COR-L47 (cell line): ENCODE data around the gene SLC66A3.
A peak's percentile ranks its signal among the peaks of the same experiment; 100 is the strongest.

Experiments used
- DNase-seq: peaks from one replicate; lab custom pipeline; 2025; lab: John Stamatoyannopoulos, UW

The SLC66A3 gene

DNA sequence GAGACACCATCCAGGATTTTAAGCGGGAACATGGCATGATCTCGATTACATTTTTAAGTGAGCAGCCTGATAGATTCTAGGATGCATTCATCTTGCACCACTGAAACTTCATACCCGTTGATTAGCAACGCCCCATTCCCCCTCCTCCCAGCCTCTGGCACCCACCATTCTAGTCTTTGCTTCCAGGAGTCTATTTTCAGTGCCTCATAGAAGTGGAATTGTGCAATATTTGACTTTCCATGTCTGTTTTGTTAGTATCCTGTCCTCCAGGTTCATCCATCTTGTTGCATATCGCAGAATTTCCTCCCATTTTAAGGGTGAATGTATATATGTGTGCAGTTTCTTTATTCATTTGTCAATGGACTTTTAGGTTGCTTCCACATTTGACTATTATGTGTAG is 20.9 kb upstream of the SLC66A3 start:
- DNase-seq: no peak

DNA sequence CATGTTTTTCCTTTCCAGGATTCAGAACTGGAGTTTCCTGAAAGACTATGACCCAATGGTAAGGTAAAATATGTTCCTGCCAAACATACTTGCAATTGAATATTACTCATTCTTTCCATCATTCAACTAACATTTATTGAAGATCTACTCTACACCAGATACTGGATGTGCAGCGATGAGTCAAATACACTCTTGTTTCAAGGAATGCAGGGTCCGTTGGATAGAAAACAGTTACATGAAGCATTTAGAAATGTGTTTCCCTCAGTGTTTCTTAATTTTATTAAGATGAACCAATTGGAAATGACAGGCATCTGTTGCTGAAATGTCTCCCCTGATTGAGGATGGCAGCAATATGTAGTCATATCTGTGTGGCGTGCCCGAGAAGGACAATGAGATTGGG is 14.8 kb upstream of the SLC66A3 start:
- no peak for DNase-seq

DNA sequence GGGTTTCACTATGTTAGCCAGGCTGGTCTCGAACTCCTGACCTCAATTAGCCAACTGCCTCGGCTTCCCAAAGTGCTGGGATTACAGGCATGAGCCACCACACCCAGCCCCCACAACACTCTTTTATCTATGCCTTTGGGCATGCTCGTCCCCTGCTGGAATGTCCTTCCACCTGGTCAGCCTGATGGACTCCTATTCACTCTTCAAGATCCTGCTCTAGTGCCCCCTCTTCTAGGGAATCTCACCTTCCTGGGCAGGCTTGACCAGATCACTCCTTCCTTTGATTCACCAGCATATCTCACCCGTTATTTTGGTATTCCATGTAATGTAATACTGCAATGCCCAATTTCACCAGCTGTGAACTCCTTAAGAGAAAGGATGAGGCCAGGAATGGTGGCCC is 13.9 kb upstream of the SLC66A3 start:
- no peak for DNase-seq

DNA sequence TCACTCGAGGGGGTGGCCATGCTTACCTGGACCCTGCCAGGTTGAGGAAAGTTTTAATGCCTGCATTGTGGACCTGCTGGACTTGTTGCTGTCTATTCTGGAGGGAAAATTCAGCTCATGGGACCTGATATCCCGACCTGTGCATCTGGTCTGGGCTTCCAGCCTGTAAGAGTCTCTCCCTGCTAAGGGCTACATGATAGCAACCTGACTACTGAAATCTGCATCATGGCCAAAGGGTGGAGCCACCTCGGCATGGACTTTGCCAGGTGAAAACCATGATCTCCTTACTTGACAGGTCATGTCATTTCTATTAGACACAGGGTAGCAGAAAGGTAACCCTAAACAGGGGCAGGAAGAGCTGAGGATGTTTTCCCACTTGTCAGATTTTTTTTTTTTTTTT is 12.9 kb upstream of the SLC66A3 start:
- DNase-seq: no peak

DNA sequence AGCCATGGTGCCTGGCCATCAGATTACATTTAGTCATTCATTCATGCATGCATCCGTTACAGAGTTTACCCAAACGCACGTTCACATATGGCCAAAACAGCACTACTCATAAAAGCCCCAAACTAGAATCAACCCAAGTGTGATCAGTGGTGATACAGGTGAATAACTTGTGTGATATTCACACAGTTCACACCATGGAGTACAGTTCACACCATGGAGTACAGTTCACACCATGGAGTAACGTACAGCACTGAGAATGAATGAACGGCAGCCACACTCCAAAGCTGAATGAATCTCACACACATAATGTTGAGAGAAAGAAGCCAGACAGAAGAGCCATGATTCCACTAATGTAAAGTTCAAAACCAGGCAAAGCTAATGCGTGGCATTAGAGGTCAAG is 12.3 kb upstream of the SLC66A3 start:
- DNase-seq: no peak

DNA sequence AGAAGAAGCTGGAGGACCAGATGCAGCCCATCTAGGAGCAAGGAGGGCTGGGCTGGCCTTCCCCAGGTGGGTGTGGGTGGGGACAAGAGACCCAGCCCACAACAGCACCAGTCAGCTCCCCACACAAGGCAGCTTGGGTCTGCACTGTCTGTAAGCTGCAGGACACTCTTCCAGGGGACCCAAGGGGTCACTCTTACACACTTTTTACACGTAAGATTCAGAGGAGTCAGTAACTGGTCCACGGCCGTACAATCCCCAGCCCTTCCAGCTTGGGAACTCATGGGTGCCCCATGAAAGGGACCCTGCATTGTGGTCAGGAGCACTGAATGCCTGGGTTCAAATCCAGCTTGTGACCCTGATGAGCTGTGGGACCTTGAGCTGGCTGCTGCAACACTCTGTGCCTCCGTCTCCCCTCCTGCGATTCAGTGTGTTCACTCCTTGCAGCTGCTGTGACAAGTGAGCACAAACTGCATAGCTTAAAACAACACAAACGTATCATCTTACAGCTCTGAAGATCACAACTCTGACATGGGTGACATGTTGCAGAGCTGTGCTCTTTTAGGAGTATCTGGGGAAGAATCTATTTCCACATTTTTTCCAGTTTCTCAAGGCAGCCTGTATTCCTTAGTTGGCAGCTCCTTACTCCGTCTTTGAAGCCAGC is 11.1 kb upstream of the SLC66A3 start:
- DNase-seq: no peak

DNA sequence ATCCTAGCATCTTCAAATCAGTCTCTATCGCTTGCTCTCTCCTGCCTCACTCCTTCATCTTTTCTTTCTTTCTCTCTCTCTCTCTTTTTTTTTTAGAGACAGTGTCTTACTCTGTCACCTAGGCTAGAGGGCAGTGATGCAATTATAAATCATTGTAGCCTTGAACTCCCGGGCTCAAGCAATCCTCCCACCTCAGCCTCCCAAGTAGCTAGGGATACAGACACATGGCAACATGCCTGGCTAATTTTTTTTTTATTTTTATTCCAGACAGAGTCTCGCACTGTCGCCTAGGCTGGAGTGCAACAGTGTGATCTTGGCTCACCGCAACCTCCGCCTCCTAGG is 10.6 kb upstream of the SLC66A3 start:
- DNase-seq: no peak

DNA sequence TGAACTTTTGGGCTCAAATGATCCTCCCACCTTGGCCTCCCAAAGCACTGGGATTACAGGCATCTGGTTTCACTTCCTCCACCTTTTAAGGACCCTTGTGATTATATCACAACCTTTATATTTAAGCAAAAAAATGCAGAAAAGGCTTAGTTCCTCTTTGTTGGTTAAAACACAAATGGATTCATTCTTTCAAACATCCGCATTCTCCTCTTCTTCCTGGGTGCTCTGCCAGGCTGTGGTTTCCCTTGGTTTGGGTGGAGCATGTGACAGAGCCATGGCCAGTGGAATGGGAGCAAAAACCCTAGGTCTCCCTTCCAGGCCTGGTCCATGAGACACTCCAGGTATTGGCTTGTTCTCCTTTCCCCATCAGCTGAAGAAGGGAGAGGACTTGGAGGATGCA is 9.9 kb upstream of the SLC66A3 start:
- DNase-seq: no peak

DNA sequence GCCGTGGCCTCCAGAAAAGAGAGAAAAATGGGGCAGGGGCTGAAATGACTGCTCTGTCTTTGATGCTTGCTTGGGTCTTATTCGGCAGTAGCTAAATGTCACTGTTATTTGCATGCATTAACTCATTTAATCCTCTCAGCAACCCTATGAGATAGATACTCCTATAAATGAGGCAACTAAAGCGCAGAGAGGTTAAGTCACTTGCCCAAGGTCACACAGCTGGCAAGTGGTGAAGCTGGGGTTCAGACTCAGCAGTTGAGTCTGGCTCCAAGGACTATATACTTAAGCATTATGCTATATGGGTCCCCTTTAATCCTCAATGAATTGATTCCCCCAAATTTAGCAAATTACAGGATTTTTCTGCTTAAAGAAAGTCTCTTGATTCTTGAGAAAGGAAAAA is 9.2 kb upstream of the SLC66A3 start:
- no peak for DNase-seq

DNA sequence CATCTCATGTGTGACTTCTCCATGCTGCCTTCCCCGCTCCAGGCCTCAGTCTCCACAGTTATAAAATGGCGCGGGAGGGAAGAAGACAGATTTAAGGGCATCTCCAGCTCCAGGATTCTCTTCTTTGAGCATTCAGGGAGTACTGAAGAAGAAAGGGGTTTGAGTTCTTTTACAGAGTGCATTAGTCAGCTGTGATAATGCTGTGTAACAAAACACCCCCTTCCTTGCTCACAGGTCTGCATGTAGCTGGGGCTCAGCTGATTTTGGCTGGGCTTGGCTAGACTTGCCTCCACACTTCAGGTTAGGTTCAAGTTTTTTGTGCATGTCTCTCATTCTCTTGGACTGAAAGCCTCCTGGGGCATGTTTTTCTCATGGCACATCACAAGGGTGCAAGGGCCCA is 8.0 kb upstream of the SLC66A3 start:
- no peak for DNase-seq

DNA sequence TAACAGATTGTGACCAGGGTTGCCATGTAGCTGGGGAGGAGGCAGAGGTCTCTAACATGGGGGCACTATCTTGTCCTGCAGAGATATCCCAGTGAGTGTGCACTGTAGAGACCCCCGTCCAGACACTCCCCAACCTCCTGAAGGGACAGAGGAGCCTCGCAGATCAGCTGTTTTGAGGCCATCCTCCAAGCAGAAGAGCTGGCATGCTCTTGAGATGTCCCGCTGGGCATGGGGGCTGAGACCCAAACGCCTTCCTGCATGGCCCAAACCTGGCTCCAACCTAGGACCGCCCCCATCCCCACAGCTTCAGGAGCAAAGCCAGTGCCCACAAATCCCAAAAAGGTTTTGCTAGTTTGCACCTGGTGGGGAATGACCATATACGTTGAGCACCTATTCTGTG is 2.7 kb upstream of the SLC66A3 start:
- no peak for DNase-seq

DNA sequence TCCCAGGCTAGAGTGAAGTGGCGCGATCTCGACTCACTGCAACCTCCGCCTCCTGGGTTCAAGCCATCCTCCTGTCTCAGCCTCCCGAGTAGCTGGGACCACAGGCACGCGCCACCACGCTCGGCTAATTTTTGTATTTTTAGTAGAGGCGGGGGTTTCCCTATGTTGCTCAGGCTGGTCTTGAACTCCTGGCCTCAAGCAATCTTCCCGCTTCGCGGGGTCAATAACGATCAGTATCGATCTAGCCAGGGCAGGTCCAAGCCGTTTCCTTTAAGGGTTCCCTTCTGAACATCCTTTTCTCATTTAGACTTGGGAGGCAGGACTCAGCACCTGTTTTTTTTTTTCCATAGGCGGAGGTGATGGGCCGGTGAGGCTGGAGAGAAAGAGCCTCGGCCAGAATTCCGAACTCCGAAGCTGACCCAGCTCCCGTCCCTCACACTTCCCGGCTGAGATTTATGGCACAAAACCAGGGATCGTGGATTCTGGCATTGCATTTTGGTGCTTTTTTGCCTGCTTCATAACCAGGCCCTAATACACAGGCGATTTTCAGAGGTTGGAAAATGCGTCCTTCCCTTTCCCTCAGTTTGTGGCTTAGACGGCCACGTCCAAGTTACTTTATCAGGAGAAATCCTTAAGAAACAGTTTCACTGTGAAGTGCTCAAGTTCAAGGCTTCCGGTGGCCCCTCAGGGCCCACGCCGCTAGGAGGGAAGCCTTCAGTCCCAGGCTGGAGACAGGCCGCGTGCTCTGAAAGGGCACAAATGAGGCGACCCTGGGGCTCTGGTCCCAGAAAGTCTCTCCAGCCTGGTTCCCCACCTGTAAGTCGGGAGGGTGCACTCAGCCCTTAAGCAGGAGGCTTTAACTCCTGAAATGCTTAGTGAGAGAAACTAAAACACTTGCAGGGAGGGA is 998 bp upstream of the SLC66A3 start:
- no peak for DNase-seq

DNA sequence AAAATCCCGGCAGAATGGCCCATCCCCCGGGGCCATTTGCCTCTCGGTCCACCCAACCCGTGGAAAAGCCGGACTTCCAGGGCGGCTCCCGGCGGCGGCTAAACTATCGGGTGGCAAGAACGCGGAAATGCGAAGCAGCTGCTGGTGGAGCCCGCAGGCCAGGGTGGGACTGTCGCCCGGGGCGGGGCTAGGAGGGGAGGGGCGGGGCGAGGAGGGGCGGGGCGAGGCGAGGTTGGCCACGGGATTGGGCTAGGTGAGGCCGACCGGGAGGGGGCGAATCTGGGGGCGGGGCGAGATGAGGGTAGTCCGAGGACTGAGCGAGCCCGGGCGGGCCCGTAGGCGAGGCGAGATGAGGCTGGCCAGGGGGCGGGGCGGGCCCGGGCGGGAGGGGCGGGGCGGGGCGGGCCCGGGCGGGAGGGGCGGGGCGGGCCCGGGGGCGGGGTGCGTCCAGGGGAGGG is 315 bp upstream of the SLC66A3 start:
- peak; percentile 91 for DNase-seq

DNA sequence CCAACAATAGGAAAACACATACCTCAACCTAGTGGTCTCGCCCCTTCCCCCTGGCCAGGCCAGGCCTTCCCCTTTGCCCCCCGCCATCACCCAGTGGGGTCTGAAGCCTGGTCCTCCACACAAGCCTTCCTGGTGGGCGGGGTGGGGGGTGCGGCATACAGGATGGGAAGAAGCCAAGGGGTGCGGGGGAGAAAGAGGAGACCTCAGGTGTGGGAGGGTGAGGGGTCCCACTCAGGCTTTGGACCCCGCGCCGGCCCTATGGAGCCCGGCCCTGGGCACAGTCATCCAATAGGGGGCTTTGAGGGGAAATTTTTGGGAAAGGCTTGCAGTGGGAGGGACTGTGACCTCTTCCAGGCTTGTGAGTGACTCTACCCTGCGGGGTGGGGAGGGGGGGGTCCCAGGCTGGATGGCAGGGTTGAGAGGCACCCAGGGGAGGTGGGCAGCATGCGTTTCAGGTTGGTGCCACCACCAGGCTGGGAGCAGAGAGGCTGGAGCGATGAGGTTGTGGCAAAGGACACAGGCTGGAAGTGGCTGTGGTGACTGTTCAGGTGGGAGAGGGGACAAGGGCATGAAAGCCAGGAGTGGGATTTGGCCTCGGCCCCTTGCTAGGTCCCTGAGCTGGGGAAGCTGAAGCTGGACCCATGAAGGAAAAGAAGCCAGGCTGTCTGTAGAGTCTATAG is 1.3 kb downstream of the SLC66A3 start:
- no peak for DNase-seq

DNA sequence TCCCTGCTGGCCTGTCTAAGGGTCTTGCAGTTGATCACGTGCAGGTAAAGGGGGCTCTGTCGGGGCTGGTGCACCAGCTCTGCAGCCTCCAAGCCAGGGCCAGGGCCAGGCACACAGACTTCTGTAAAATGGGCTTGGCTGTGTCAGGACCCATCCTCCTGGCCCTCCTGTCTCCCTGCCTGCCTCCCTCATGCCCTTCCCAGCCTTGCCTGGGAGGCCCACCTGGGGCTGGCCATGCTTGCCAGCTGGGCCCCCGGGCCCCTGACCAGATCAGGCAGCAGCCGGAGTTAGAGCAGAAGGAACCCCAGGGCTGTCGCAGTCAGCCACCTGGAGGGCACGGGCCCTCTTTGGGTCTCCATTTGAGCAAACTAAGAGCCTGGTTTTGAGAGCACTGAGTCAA is 2.0 kb downstream of the SLC66A3 start:
- DNase-seq: no peak

DNA sequence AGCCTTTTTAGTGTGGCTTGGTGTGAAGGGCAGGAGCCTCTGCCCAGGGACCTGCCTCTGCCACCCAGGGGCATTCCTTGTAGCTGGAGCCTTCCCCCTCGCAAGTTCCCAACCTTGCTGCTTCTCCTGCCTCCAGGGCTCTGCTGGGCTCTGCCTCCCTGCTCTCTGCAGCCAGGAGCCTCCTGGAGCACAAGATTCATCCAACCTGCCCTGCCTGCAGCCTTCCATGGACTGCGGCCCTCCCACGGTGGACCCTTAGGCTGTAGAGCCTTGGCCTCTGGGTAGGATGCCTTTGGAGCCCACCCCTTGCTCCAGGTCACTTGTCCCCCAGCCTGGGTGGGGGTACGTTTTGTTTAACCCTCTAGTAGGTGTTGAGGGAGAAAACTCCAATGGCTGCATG is 2.5 kb downstream of the SLC66A3 start:
- DNase-seq: no peak

DNA sequence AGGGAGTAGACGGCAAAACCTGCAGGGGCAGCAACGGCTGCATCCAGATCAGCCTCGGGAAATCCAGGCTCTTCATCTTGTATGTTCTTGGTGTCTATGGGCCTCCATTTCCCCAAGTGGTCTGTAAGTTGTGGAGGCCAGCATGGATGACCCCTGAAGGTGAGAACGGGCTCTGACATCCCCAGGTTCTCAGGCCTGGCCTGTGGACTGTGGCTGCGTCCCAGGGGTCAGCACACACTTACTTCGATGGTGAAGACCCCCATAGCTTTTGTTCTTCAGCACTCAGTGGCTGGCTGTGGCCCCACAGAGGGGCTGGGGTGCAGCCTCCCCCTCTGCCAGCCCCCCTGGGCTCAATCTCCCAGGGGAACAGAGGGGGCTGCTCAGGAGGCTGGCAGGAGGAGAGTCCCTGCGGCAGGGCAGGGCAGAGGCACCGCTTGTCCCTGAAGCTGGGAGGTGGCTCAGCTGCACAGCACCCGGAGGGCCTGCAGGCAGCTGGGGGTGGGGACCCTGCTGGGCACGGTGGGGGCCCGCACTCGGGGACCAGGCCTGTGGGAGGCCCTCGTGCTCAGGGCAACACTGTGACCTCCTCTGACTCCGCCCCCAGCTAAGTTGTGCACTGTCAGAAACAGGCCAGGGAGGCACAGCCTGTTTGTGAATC is 3.8 kb downstream of the SLC66A3 start:
- DNase-seq: no peak

DNA sequence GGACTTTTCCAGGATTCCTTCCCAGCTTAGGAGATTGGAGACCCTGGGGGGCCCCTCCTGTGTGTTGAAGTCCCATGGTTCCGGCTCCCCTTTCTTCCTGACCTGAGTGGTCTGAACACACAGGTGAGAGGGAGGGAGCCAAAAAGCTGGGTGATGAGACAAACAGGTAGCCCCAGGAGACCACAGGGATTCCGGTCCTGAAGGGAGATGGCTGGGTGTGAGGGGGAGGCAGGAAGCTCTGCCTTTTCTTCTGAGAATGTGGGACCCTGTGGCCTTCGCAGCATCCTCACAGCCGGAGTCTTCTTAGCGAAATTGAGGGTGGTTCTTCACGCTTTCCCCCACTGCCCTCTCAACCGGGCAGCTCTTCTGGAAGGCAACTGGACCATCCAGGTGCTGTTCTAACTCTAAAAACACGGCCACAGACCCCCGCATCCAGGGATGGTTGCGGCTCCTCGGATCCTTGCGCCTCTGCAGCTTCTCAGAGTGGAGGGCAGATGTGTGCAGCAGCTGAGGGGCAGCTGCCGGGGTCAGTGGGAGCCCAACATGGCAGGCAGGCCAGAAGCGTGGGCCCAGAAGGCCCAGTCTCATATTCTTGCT is 4.4 kb downstream of the SLC66A3 start:
- no peak for DNase-seq

DNA sequence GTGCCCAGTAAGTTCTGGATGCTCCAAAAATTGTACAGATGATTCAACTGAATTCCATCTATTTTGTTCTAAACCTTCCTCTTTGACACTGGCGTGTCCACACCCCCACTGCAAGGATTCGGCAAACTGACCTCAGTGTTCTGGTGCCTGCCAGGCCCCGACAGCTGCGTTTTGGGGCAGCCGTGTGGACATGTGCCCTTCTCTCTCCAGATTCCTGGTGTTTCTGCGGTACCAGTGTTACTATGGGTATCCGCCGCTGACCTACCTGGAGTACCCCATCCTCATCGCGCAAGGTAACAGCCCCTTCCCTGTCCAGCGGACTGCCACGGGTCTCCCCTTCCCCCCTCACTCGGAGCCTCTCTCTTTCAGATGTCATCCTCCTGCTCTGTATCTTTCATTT is 5.0 kb downstream of the SLC66A3 start:
- DNase-seq: no peak

DNA sequence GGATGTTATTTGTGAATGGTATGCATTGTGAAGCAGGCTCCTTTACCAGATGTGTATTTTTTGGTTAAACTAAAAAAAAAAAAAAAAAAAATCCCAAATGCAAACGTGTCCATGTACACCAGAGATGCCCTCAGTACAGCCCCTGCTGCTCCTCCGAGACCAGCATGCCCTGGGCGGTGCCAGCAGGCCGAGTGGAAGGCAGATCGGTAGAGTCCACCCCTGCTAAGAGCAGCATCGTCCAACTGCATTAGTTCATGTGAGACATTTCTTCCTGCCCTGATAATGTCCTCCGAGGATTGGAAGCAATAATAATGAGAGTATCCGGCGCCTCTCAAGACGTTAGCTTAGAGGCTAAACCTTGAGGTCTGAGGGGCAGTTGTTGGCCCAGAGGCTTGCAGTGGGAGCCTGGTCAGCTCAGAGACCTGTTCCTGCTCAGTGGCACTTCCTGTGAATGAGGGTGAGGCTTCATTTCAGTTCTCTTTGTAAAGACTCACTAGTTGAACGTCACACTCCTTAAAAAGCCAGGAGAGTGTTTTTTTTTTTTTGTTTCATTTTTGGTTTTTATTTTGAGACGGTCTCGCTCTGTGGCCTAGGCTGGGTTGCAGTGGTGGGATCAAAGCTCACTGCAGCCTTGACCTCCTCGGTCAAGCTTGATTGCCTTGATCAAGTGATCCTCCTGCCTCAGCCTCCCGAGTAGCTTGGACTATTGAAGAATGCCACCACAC is 5.6 kb downstream of the SLC66A3 start:
- no peak for DNase-seq

DNA sequence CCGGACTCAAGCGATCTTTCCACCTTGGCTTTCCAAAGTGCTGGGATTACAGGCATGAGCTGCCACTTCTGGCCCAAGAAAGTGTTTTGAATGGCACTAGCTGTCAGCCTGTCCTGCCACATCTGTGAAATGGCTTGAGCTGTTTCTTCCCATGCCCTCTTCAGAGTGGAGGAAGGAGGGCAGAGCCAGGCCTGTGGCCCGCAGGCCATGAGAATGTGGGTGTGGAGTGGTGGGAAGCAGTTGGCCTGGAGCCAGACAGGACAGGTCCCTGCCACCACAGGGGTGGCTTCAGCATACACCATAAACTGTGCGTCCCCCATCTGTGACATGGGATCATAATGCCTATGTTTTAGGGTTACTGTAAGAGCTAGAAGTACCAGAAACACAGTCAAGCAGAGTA is 6.5 kb downstream of the SLC66A3 start:
- no peak for DNase-seq
